WERI-Rb-1 (cell line): ENCODE results near the gene MMP7.

Source experiments
- DNase-seq: peaks from one replicate; pipeline ENCODE4 v3.0.0-alpha.2; 2020
- H3K27ac ChIP-seq: fragments of 250-450 bp; sonication (Bioruptor Pico); 2 replicates; pipeline ENCODE4 v1.5.1; 2020; ENCODE audit warnings: mild to moderate bottlenecking, moderate library complexity
- H3K27me3 ChIP-seq: fragments of 250-450 bp; sonication (Bioruptor Pico); 2 replicates; pipeline ENCODE4 v1.5.1; 2021; ENCODE audit warnings: mild to moderate bottlenecking, low read depth, moderate library complexity; ENCODE audit not compliant: insufficient read depth, severe bottlenecking
- H3K36me3 ChIP-seq: fragments of 250-450 bp; sonication (Bioruptor Pico); 2 replicates; pipeline ENCODE4 v1.5.1; 2020; ENCODE audit warnings: mild to moderate bottlenecking, moderate library complexity
- H3K4me3 ChIP-seq: 2 replicates; pipeline ENCODE4 v1.5.1; 2011; ENCODE audit warnings: low read depth, mild to moderate bottlenecking, control low read depth, low read length
- H3K9me3 ChIP-seq: fragments of 250-450 bp; sonication (Bioruptor Pico); 2 replicates; pipeline ENCODE4 v1.5.1; 2021; ENCODE audit warnings: mild to moderate bottlenecking, moderate library complexity; ENCODE audit not compliant: severe bottlenecking
- CTCF ChIP-seq: IDR thresholded peaks from 2 replicates; pipeline ENCODE4 v1.5.1; 2011; ENCODE audit warnings: low read depth, mild to moderate bottlenecking, control low read depth, inconsistent platforms, low read length

Gene MMP7

GRCh38 chr11:102486584-102486983, 44.0 kb downstream of the MMP7 start:
- H3K27ac ChIP-seq = no peak overlapping the region
- TF ChIP-seq CTCF = no peak
- H3K27me3 ChIP-seq = no peaks in the 10 kb centered on the region
- H3K36me3 ChIP-seq = no peaks in the 10 kb centered on the region
- DNase-seq = no peak
- H3K9me3 ChIP-seq = no peaks in the 10 kb centered on the region
- no peak overlapping the region for H3K4me3 ChIP-seq

- no peaks in the 10 kb centered on the region for H3K27me3 ChIP-seq
- no peak overlapping the region for H3K4me3 ChIP-seq
- H3K9me3 ChIP-seq = no peaks in the 10 kb centered on the region
- TF ChIP-seq CTCF = no peak
- no peak overlapping the region for H3K27ac ChIP-seq
- no peaks in the 10 kb centered on the region for H3K36me3 ChIP-seq
- DNase-seq = no peak
Measured at GRCh38 chr11:102485095-102485722, 45.3 kb downstream of the MMP7 start.

- Histone ChIP-seq H3K4me3 (no peak overlapping the region), H3K36me3 (no peaks in the 10 kb centered on the region), H3K27ac (no peak overlapping the region), H3K9me3 (no peaks in the 10 kb centered on the region), H3K27me3 (no peaks in the 10 kb centered on the region)
- DNase-seq = peak; percentile 21
- no peak for TF ChIP-seq CTCF
Measured at GRCh38 chr11:102482433-102482832, 48.1 kb downstream of the MMP7 start.

- H3K4me3 ChIP-seq = no peak overlapping the region
- H3K27me3 ChIP-seq = no peaks in the 10 kb centered on the region
- H3K9me3 ChIP-seq = no peaks in the 10 kb centered on the region
- DNase-seq = no peak
- no peaks in the 10 kb centered on the region for H3K36me3 ChIP-seq
- TF ChIP-seq CTCF = no peak
- no peak overlapping the region for H3K27ac ChIP-seq
Measured at GRCh38 chr11:102479733-102480132, 50.8 kb downstream of the MMP7 start.

GRCh38 chr11:102478673-102479299, 51.8 kb downstream of the MMP7 start:
- H3K9me3 ChIP-seq = no peaks in the 10 kb centered on the region
- DNase-seq = no peak
- H3K36me3 ChIP-seq = no peaks in the 10 kb centered on the region
- no peak overlapping the region for H3K4me3 ChIP-seq
- no peak overlapping the region for H3K27ac ChIP-seq
- H3K27me3 ChIP-seq = no peaks in the 10 kb centered on the region
- TF ChIP-seq CTCF = no peak

- no peaks in the 10 kb centered on the region for H3K9me3 ChIP-seq
- H3K27ac ChIP-seq = no peak overlapping the region
- no peaks in the 10 kb centered on the region for H3K36me3 ChIP-seq
- no peaks in the 10 kb centered on the region for H3K27me3 ChIP-seq
- no peak for DNase-seq
- no peak for TF ChIP-seq CTCF
- no peak overlapping the region for H3K4me3 ChIP-seq
Measured at GRCh38 chr11:102476812-102477211, 53.7 kb downstream of the MMP7 start.
